Activated CD8-positive, alpha-beta memory T cell treated with anti-CD3 and anti-CD28 coated beads, Interleukin-2, amount 50 U/mL, for 24 hours (primary cell): ENCODE measurements around the gene DHCR24.

Source experiments
- DNase-seq: peaks from one replicate; pipeline ENCODE4 v3.0.0-alpha.2; 2020; ENCODE audit errors: extremely low read depth

The DHCR24 gene

GRCh38 chr1:54865238-54866073, 21.5 kb downstream of the DHCR24 start:
- no peak for DNase-seq

GRCh38 chr1:54864460-54865208, 22.4 kb downstream of the DHCR24 start:
- DNase-seq = no peak

GRCh38 chr1:54863267-54863665, 23.7 kb downstream of the DHCR24 start:
- DNase-seq = no peak

GRCh38 chr1:54861070-54861761, 25.8 kb downstream of the DHCR24 start:
- no peak for DNase-seq

- no peak for DNase-seq
Measured at GRCh38 chr1:54859700-54860391, 27.1 kb downstream of the DHCR24 start.

GRCh38 chr1:54857746-54858561, 29.0 kb downstream of the DHCR24 start:
- DNase-seq = no peak

- no peak for DNase-seq
Measured at GRCh38 chr1:54857141-54857540, 29.9 kb downstream of the DHCR24 start.

- no peak for DNase-seq
Measured at GRCh38 chr1:54854381-54855020, 32.5 kb downstream of the DHCR24 start.

GRCh38 chr1:54853793-54854370, 33.1 kb downstream of the DHCR24 start:
- DNase-seq = no peak

GRCh38 chr1:54853096-54853792, 33.8 kb downstream of the DHCR24 start:
- DNase-seq = no peak

- no peak for DNase-seq
Measured at GRCh38 chr1:54851936-54852524, 35.0 kb downstream of the DHCR24 start.

- no peak for DNase-seq
Measured at GRCh38 chr1:54851406-54851805, 35.6 kb downstream of the DHCR24 start.

- DNase-seq = no peak
Measured at GRCh38 chr1:54850737-54851136, 36.3 kb downstream of the DHCR24 start.

GRCh38 chr1:54850069-54850730, 36.8 kb downstream of the DHCR24 start:
- DNase-seq = no peak

- no peak for DNase-seq
Measured at GRCh38 chr1:54849219-54850068, 37.6 kb downstream of the DHCR24 start.

GRCh38 chr1:54848134-54848948, 38.7 kb downstream of the DHCR24 start:
- DNase-seq = no peak
